Keratinocyte (primary cell): ENCODE results near the gene SMCO1. TPM values are rescaled to one million over a fixed set of nuclear protein-coding genes. Genes with fewer than 3 reads are reported as not detected.
"Not testable (repeated sequence)": the region's sequence is repeated elsewhere in the genome, so short reads cannot be mapped to it uniquely, and the experiment has no call there.

Experiments
- DNase-seq: peaks from one replicate; pipeline ENCODE4 v3.0.0-alpha.2; 2011; ENCODE audit warnings: low read depth, missing footprints, low spot score
- FAIRE-seq: peaks from 2 replicates; lab custom pipeline; 2011; peaks lifted over from hg19 to GRCh38; lab: Jason Lieb, UNC
- H2AFZ ChIP-seq: 2 replicates; pipeline ENCODE4 v1.6.0; 2012; ENCODE audit warnings: low read length, control low read depth, inconsistent platforms; ENCODE audit not compliant: control insufficient read depth
- H3K27ac ChIP-seq: 2 replicates; pipeline ENCODE4 v1.5.1; 2011; ENCODE audit warnings: low read length; ENCODE audit not compliant: control insufficient read depth, insufficient read depth
- H3K27me3 ChIP-seq: 3 replicates; pipeline ENCODE4 v1.6.0; 2011; ENCODE audit warnings: low read length; ENCODE audit not compliant: control insufficient read depth, insufficient read depth; ENCODE audit errors: extremely low read depth
- H3K36me3 ChIP-seq, 2 experiments: 2 replicates in 1 of 2; 3 replicates in 1 of 2; pipeline ENCODE4 v1.5.1; 2011; ENCODE audit warnings: low read length in 2 of 2, mild to moderate bottlenecking in 1 of 2; ENCODE audit not compliant: control insufficient read depth in 2 of 2, insufficient read depth in 2 of 2; ENCODE audit errors: extremely low read depth in 1 of 2
- H3K4me1 ChIP-seq: 3 replicates; pipeline ENCODE4 v1.5.1; 2011; ENCODE audit warnings: low read length; ENCODE audit not compliant: control insufficient read depth, insufficient read depth; ENCODE audit errors: extremely low read depth
- H3K4me2 ChIP-seq: 3 replicates; pipeline ENCODE4 v1.6.0; 2011; ENCODE audit warnings: low read depth, low read length; ENCODE audit not compliant: control insufficient read depth, insufficient read depth; ENCODE audit errors: extremely low read depth
- H3K4me3 ChIP-seq, 3 experiments: fragments of 200-600 bp in 1 of 3; sonication (generic) in 1 of 3; 2 replicates in 2 of 3; 3 replicates in 1 of 3; pipeline ENCODE4 v1.5.1; 2011 to 2016; ENCODE audit warnings: low read length in 3 of 3, mild to moderate bottlenecking in 3 of 3, control low read depth in 2 of 3, inconsistent platforms in 1 of 3, low read depth in 1 of 3, mixed read lengths in 1 of 3, mixed run types in 1 of 3, moderate library complexity in 1 of 3; ENCODE audit not compliant: control insufficient read depth in 2 of 3, insufficient read depth in 2 of 3; ENCODE audit errors: extremely low read depth in 1 of 3
- H3K79me2 ChIP-seq: 2 replicates; pipeline ENCODE4 v1.6.0; 2012; ENCODE audit warnings: low read length; ENCODE audit not compliant: control insufficient read depth, insufficient read depth
- H3K9ac ChIP-seq: 3 replicates; pipeline ENCODE4 v1.6.0; 2011; ENCODE audit warnings: low read length; ENCODE audit not compliant: control insufficient read depth, insufficient read depth; ENCODE audit errors: extremely low read depth
- H3K9me1 ChIP-seq: 3 replicates; pipeline ENCODE4 v1.6.0; 2011; ENCODE audit warnings: low read length; ENCODE audit not compliant: control insufficient read depth, insufficient read depth; ENCODE audit errors: extremely low read depth
- H3K9me3 ChIP-seq: 2 replicates; pipeline ENCODE4 v1.5.1; 2012; ENCODE audit warnings: low read depth, low read length; ENCODE audit not compliant: control insufficient read depth
- H4K20me1 ChIP-seq: 3 replicates; pipeline ENCODE4 v1.6.0; 2011; ENCODE audit warnings: low read length; ENCODE audit not compliant: control insufficient read depth, insufficient read depth; ENCODE audit errors: extremely low read depth
- CTCF ChIP-seq, 3 experiments: IDR thresholded peaks in 1 of 3; conservative IDR thresholded peaks in 1 of 3; optimal IDR thresholded peaks in 1 of 3; 2 replicates in 2 of 3; 3 replicates in 1 of 3; pipeline versions ENCODE3 to v1.5.1; 2011; ENCODE audit warnings: low read length in 3 of 3, mild to moderate bottlenecking in 3 of 3, moderate library complexity in 2 of 3, control low read depth in 1 of 3, inconsistent platforms in 1 of 3; ENCODE audit not compliant: insufficient read depth in 2 of 3; ENCODE audit errors: extremely low read depth in 1 of 3
- EZH2 ChIP-seq: IDR thresholded peaks from one replicate; pipeline ENCODE4 v1.6.1; 2012; ENCODE audit warnings: inconsistent platforms, mild to moderate bottlenecking, low read length, moderate library complexity
- dilution Hi-C: fragments of 300-500 bp; cut with MboI; formaldehyde crosslinking; loops from one replicate; pipeline ENCODE4 v1.7.0; 2020; ENCODE audit warnings: low sequenced_read_pairs; ENCODE audit not compliant: extremely low pct_ligation_motif_present
- polyA plus RNA-seq, 5 experiments: library from polyadenylated mRNA; depleted of rRNA in 3 of 5; stranded (reverse) in 3 of 5; stranded (forward) in 1 of 5; unstranded in 1 of 5; fragments of >200 nt; gene quantifications; 1 replicate in 1 of 5; 2 replicates in 3 of 5; 3 replicates in 1 of 5; pipeline versions ENCODE4 v1.2.1 to v1.2.3, GENCODE V29; 2011 to 2012; ENCODE audit warnings: missing spikeins in 2 of 5, low read depth in 1 of 5, low replicate concordance in 1 of 5

Gene SMCO1
- polyA plus RNA-seq, 1 donor (not counting 4 experiments of a cell fraction or from before 2014, with no cell fraction given): not detected

DNA sequence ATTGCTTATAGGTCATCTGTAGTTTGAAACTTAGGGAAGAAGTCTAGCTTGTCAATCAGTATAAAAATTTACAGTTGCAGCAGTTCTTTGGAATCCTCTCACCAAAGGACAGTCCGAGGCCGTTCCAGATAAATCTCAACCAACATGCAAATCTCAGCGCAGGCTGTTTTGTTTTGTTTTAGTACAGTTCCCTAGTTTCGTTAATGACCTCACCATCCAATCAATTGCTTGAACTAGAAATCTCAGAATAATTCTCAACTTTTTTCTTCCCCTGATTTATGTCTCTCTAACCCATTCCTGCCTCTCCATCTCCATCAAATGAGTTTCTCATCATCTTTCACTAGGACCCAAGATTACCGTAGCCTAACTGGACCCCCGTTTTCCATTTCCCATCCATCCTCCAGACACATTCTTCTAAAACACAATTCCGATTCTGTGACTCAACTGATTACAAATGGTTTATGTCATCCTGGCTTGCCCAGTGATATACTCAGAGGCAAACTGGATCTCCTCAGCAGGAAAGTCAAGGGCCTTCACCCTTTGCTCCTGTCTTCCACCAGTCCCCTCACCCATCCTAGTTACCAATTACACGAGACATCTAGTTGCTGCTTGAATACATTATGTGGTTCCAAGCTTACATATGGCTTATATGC, 1.3 kb downstream of the SMCO1 start:
- Histone ChIP-seq H3K79me2 (no peaks in the 10 kb centered on the region), H2AFZ (no peak overlapping the region), H4K20me1 (no peaks in the 10 kb centered on the region), H3K4me1 (peaks cover 6% of the 10 kb centered on the region), H3K27me3 (no peaks in the 10 kb centered on the region), H3K4me3 (no peak overlapping the region), H3K27ac (no peak overlapping the region), H3K36me3 (no peaks in the 10 kb centered on the region), H3K4me2 (no peak overlapping the region), H3K9me3 (peaks cover 3% of the 10 kb centered on the region), H3K9ac (no peak overlapping the region), H3K9me1 (no peaks in the 10 kb centered on the region)
- DNase-seq (no peak), FAIRE-seq (no peak)
- dilution Hi-C loops: loop anchor here (25.0 kb wide), 1 partner anchor 252 kb away; no protein-coding TSS in a partner anchor
- TF ChIP-seq EZH2 (no peak), CTCF (optimal IDR thresholded peaks at IDR 0.05 in 1 of 3, IDR thresholded peaks at IDR 0.05 in 1 of 3, conservative IDR thresholded peaks at IDR 0.05 in 1 of 3; ENCODE audit: extremely low read depth in 1 of 3, insufficient read depth in 2 of 3, low read length in 3 of 3) (no peak)

DNA sequence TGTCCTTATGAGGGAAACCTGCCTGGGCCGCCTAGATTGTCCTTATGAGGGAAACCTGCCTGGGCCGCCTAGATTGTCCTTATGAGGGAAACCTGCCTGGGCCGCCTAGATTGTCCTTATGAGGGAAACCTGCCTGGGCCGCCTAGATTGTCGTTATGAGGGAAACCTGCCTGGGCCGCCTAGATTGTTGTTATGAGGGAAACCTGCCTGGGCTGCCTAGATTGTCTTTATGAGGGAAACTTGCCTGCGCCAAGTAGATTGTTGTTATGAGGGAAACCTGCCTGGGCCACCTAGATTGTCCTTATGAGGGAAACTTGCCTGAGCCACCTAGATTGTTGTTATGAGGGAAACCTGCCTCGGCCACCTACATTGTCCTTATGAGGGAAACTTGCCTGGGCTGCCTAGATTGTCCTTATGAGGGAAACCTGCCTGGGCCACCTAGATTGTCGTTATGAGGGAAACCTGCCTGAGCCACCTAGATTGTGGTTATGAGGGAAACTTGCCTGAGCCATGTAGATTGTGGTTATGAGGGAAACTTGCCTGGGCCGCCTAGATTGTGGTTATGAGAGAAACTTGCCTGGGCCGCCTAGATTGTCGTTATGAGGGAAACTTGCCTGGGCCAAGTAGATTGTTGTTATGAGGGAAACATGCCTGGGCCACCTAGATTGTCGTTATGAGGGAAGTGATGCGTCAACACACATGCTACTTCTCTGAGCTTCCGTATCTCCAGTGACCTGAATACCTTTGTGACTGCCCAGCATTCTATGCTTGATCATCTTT, 3.3 kb downstream of the SMCO1 start:
- DNase-seq, H3K4me3 ChIP-seq, H3K9ac ChIP-seq, H2AFZ ChIP-seq, FAIRE-seq, H3K4me1 ChIP-seq, H3K27me3 ChIP-seq, H3K4me2 ChIP-seq, H3K36me3 ChIP-seq, H3K27ac ChIP-seq, H4K20me1 ChIP-seq, H3K9me1 ChIP-seq, H3K79me2 ChIP-seq, H3K9me3 ChIP-seq: not testable (repeated sequence)
- dilution Hi-C loops: loop anchor here (25.0 kb wide), 1 partner anchor 250 kb away; no protein-coding TSS in a partner anchor

DNA sequence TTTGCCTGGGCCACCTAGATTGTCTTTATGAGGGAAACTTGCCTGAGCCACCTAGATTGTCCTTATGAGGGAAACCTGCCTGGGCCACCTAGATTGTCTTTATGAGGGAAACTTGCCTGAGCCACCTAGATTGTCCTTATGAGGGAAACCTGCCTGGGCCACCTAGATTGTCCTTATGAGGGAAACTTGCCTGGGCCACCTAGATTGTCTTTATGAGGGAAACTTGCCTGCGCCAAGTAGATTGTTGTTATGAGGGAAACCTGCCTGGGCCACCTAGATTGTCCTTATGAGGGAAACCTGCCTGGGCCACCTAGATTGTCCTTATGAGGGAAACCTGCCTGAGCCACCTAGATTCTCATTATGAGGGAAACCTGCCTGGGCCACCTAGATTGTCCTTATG, 4.0 kb downstream of the SMCO1 start:
- not testable (repeated sequence) for H3K9ac ChIP-seq, H3K4me3 ChIP-seq, H3K36me3 ChIP-seq, FAIRE-seq, H3K27me3 ChIP-seq, H3K4me2 ChIP-seq, H3K79me2 ChIP-seq, H3K4me1 ChIP-seq, H3K9me1 ChIP-seq, H3K9me3 ChIP-seq, H2AFZ ChIP-seq, H4K20me1 ChIP-seq, DNase-seq, H3K27ac ChIP-seq
- dilution Hi-C loops: loop anchor here (25.0 kb wide), 1 partner anchor 249 kb away; no protein-coding TSS in a partner anchor
